H1 (cell line): ENCODE measurements around the gene FOXP4. TPM values are rescaled to one million over a fixed set of nuclear protein-coding genes. Genes with fewer than 3 reads are reported as not detected.

Source experiments
- CTCF ChIA-PET: fragments of 300-600 bp; sonication (Branson Sonifier 250); formaldehyde crosslinking; loops from one replicate; lab custom pipeline; 2021; ENCODE audit not compliant: partially characterized antibody; lab: Charles Lee
- POLR2A ChIA-PET: fragments of 300-600 bp; sonication (Branson Sonifier 250); formaldehyde crosslinking; loops from one replicate; lab custom pipeline; 2021; ENCODE audit warnings: inconsistent platforms; ENCODE audit not compliant: partially characterized antibody; lab: Charles Lee
- DNase-seq, 2 experiments: peaks; one replicate each; pipeline versions ENCODE4 v3.0.0 to v3.0.0-alpha.2; 2010 to 2022; ENCODE audit warnings: low spot score in 2 of 2, low read depth in 1 of 2, mixed read lengths in 1 of 2
- FAIRE-seq: peaks from 2 replicates; lab custom pipeline; 2011; peaks lifted over from hg19 to GRCh38; lab: Jason Lieb, UNC
- H2AFZ ChIP-seq: 2 replicates; pipeline ENCODE4 v1.8.1; 2012; ENCODE audit warnings: low read length, inconsistent platforms
- H2AK5ac ChIP-seq: 2 replicates; pipeline ENCODE4 v1.6.1; 2013; ENCODE audit warnings: low read depth, low read length
- H2BK120ac ChIP-seq: replicated peaks from 2 replicates; pipeline ENCODE3; 2013; ENCODE audit warnings: low read depth, low read length, inconsistent platforms
- H2BK12ac ChIP-seq: 2 replicates; pipeline ENCODE4 v1.6.1; 2013; ENCODE audit warnings: low read depth, low read length
- H2BK15ac ChIP-seq: 2 replicates; pipeline ENCODE4 v1.6.1; 2013; ENCODE audit warnings: low read length
- H2BK20ac ChIP-seq: 2 replicates; pipeline ENCODE4 v1.6.1; 2013; ENCODE audit warnings: low read length
- H2BK5ac ChIP-seq: 2 replicates; pipeline ENCODE4 v1.6.1; 2013; ENCODE audit warnings: low read depth, low read length
- H3K14ac ChIP-seq: 2 replicates; pipeline ENCODE4 v1.6.1; 2013; ENCODE audit warnings: inconsistent platforms; ENCODE audit not compliant: insufficient read length
- H3K18ac ChIP-seq: 2 replicates; pipeline ENCODE4 v1.6.1; 2013; ENCODE audit warnings: low read length; ENCODE audit errors: extremely low read depth
- H3K23ac ChIP-seq: 2 replicates; pipeline ENCODE4 v1.6.1; 2013; ENCODE audit warnings: inconsistent platforms; ENCODE audit not compliant: insufficient read length
- H3K23me2 ChIP-seq: 2 replicates; pipeline ENCODE4 v1.6.1; 2013; ENCODE audit warnings: low read depth, low read length
- H3K27ac ChIP-seq: 2 replicates; pipeline ENCODE4 v1.6.1; 2011; ENCODE audit warnings: low read depth, low read length, inconsistent platforms
- H3K27me3 ChIP-seq, 4 experiments: replicated peaks in 1 of 4; 1 replicate in 1 of 4; 2 replicates in 3 of 4; pipeline versions ENCODE4 v1.6.1 to v1.8.1; 2011 to 2013; ENCODE audit warnings: low read length in 3 of 4, mild to moderate bottlenecking in 3 of 4, inconsistent platforms in 2 of 4, mixed read lengths in 2 of 4, moderate library complexity in 1 of 4; ENCODE audit not compliant: control insufficient read depth in 3 of 4, insufficient read depth in 3 of 4; ENCODE audit errors: extremely low read depth in 1 of 4
- H3K36me3 ChIP-seq, 4 experiments: 2 replicates each; pipeline versions ENCODE4 v1.6.1 to v1.8.1; 2011 to 2013; ENCODE audit warnings: mild to moderate bottlenecking in 4 of 4, low read length in 3 of 4, moderate library complexity in 2 of 4, control low read depth in 1 of 4, inconsistent platforms in 1 of 4; ENCODE audit not compliant: insufficient read depth in 4 of 4, control insufficient read depth in 2 of 4
- H3K4ac ChIP-seq: replicated peaks from 2 replicates; pipeline ENCODE3; 2013; ENCODE audit warnings: low read length, low read depth, mixed read lengths, inconsistent platforms; ENCODE audit not compliant: insufficient read length
- H3K4me1 ChIP-seq, 4 experiments: replicated peaks in 1 of 4; 1 replicate in 1 of 4; 2 replicates in 3 of 4; pipeline versions ENCODE4 v1.6.1 to v1.8.1; 2011 to 2013; ENCODE audit warnings: low read length in 3 of 4, inconsistent platforms in 2 of 4, mixed read lengths in 1 of 4; ENCODE audit not compliant: insufficient read depth in 4 of 4, control insufficient read depth in 3 of 4
- H3K4me2 ChIP-seq, 2 experiments: 2 replicates each; pipeline versions ENCODE4 v1.6.1 to v1.8.1; 2011 to 2013; ENCODE audit warnings: low read depth in 2 of 2, low read length in 2 of 2, control low read depth in 1 of 2, inconsistent platforms in 1 of 2, mild to moderate bottlenecking in 1 of 2; ENCODE audit not compliant: insufficient read depth in 1 of 2
- H3K4me3 ChIP-seq, 4 experiments: fragments of 200-600, 300-600 bp in 1 of 4; sonication (generic), shearing (Covaris generic), sonication (Bioruptor Twin) in 1 of 4; 2 replicates each; pipeline versions ENCODE4 v1.5.1 to v1.8.1; 2011 to 2016; ENCODE audit warnings: low read length in 4 of 4, low read depth in 3 of 4, control low read depth in 2 of 4, inconsistent platforms in 2 of 4, mild to moderate bottlenecking in 2 of 4, mixed read lengths in 1 of 4, moderate library complexity in 1 of 4; ENCODE audit not compliant: insufficient read depth in 2 of 4; ENCODE audit errors: extremely low read depth in 1 of 4
- H3K56ac ChIP-seq: replicated peaks from 2 replicates; pipeline ENCODE3; 2013; ENCODE audit warnings: low read depth, mild to moderate bottlenecking, mixed read lengths, low read length, inconsistent platforms; ENCODE audit not compliant: insufficient read length
- H3K79me1 ChIP-seq: 2 replicates; pipeline ENCODE4 v1.6.1; 2013; ENCODE audit warnings: low read depth, low read length, control low read depth
- H3K79me2 ChIP-seq, 2 experiments: 2 replicates each; pipeline versions ENCODE4 v1.6.1 to v1.8.1; 2012 to 2013; ENCODE audit warnings: low read length in 2 of 2, mild to moderate bottlenecking in 2 of 2, inconsistent platforms in 1 of 2; ENCODE audit not compliant: insufficient read depth in 2 of 2, control insufficient read depth in 1 of 2
- H3K9ac ChIP-seq, 4 experiments: replicated peaks in 1 of 4; 1 replicate in 1 of 4; 2 replicates in 3 of 4; pipeline versions ENCODE4 v1.6.1 to v1.8.1; 2011 to 2013; ENCODE audit warnings: low read depth in 3 of 4, low read length in 3 of 4, control low read depth in 2 of 4, mild to moderate bottlenecking in 2 of 4, moderate library complexity in 2 of 4, inconsistent platforms in 1 of 4; ENCODE audit errors: extremely low read depth in 1 of 4
- H3K9me3 ChIP-seq, 2 experiments: 2 replicates each; pipeline versions ENCODE4 v1.6.1 to v1.8.1; 2012 to 2013; ENCODE audit warnings: mild to moderate bottlenecking in 2 of 2, moderate library complexity in 2 of 2, control low read depth in 1 of 2, inconsistent platforms in 1 of 2, low read depth in 1 of 2, low read length in 1 of 2, mixed read lengths in 1 of 2; ENCODE audit not compliant: insufficient read depth in 2 of 2
- H4K20me1 ChIP-seq, 2 experiments: replicated peaks in 1 of 2; 2 replicates each; pipeline versions ENCODE3 to v1.8.1; 2011 to 2013; ENCODE audit warnings: inconsistent platforms in 2 of 2, low read length in 2 of 2, mild to moderate bottlenecking in 1 of 2; ENCODE audit not compliant: insufficient read depth in 2 of 2, control insufficient read depth in 1 of 2
- H4K5ac ChIP-seq: 2 replicates; pipeline ENCODE4 v1.6.1; 2013; ENCODE audit warnings: low read length, low read depth, mixed read lengths, inconsistent platforms; ENCODE audit not compliant: insufficient read length
- H4K8ac ChIP-seq: 2 replicates; pipeline ENCODE4 v1.8.0; 2013; ENCODE audit warnings: mild to moderate bottlenecking, moderate library complexity, low read length, inconsistent platforms; ENCODE audit not compliant: insufficient read depth; ENCODE audit errors: extremely low read depth
- H4K91ac ChIP-seq: replicated peaks from 2 replicates; pipeline ENCODE3; 2013; ENCODE audit warnings: low read length, mixed read lengths, inconsistent platforms; ENCODE audit not compliant: insufficient read length
- PHF8 ChIP-seq: fragments of 200-600 bp; sonication (generic); conservative IDR thresholded peaks from 2 replicates; pipeline ENCODE4 v1.7.1; 2012; ENCODE audit warnings: low read depth, mild to moderate bottlenecking, inconsistent platforms, low read length, moderate library complexity
- WGBS, 2 experiments: shearing (Covaris generic) in 1 of 2; methylation state at CpG; one replicate each; pipeline versions ENCODE4 v1.1.6 to v1.1.7; 2013 to 2015; ENCODE audit warnings: low lambda C conversion rate in 2 of 2, mixed read lengths in 2 of 2, inconsistent platforms in 1 of 2, low coverage in 1 of 2, missing lambda C conversion rate in 1 of 2; ENCODE audit not compliant: insufficient replicate concordance in 2 of 2, insufficient coverage in 1 of 2, insufficient read length in 1 of 2; ENCODE audit errors: extremely low coverage in 1 of 2, missing lambda C conversion rate in 1 of 2; 5-methylcytosine and 5-hydroxymethylcytosine counted together
- polyA plus RNA-seq, 7 experiments: library from polyadenylated mRNA; depleted of rRNA in 3 of 7; stranded (reverse) in 5 of 7; unstranded in 2 of 7; fragments of >200 nt in 5 of 7; fragments of 200-250 nt in 2 of 7; gene quantifications; 1 replicate in 5 of 7; 2 replicates in 1 of 7; 4 replicates in 1 of 7; pipeline versions ENCODE4 v1.2.1 to v1.2.3, GENCODE V29; 2011 to 2013; ENCODE audit warnings: missing spikeins in 2 of 7, mixed read lengths in 2 of 7
- total RNA-seq: library from RNA; stranded (reverse); fragmentation: NEBNext Ultra II Directional; extraction: Animal tissue kit (Norgen Biotek cat#: 25700); gene quantifications from 2 replicates; pipeline ENCODE4 v1.2.1, GENCODE V29; 2021

FOXP4 gene
- total and polyA plus RNA-seq, 2 of the 8 experiments (the other 6 are each of a cell fraction or from before 2014, with no cell fraction given), result 4.8 to 13.3 TPM

DNA sequence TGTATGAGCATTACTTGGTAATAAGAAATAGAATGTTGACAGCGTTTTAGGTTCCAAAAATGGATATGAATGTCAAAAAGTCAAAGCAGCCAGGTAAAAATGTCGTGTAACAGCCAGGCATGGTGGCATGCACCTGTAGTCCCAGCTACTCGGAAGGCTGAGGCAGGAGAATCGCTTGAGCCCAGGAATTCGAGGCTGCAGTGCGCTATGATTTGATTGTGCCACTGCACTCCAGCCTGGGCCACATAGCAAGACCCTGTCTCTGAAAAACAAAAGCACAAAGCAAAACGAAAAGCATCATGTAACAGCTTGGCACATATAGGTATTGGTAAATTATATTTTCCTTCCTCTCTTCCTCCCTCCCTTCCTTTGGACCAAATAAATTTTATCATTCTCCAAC, 16.2 kb upstream of the FOXP4 start:
- TF ChIP-seq PHF8, result no peak
- TF ChIP-seq, all 59 proteins: peak for 0
- Histone ChIP-seq H3K14ac (no peak overlapping the region), H4K8ac (no peak overlapping the region), H2AK5ac (no peak overlapping the region), H3K9ac (no peak overlapping the region; a peak in 1 of 7 replicates), H3K4me2 (no peak overlapping the region), H2BK5ac (no peak overlapping the region), H3K4me1 (peaks cover 4 to 18% (median 10%) of the 10 kb centered on the region in 4 experiments; a peak in 5 of 7 replicates), H3K27me3 (peaks cover 0 to 13% (median 4%) of the 10 kb centered on the region in 4 experiments; a peak in 6 of 7 replicates), H3K79me1 (no peaks in the 10 kb centered on the region), H4K91ac (no peak overlapping the region), H3K79me2 (no peaks in the 10 kb centered on the region), H3K18ac (no peak overlapping the region), H3K4me3 (no peak overlapping the region), H3K23ac (no peak overlapping the region), H2BK120ac (no peak overlapping the region), H3K9me3 (no peaks in the 10 kb centered on the region), H3K23me2 (no peaks in the 10 kb centered on the region), H2AFZ (no peak overlapping the region), H2BK20ac (no peak overlapping the region), H3K4ac (no peak overlapping the region), H3K36me3 (no peaks in the 10 kb centered on the region), H4K20me1 (no peaks in the 10 kb centered on the region), H2BK12ac (no peak overlapping the region), H2BK15ac (no peak overlapping the region), H4K5ac (no peak overlapping the region), H3K27ac (no peak overlapping the region), H3K56ac (no peak overlapping the region)
- ChIA-PET POLR2A (interaction anchor here (1.0 kb wide), 1 partner anchor 27 kb away, joined by 3 read pairs; no protein-coding TSS in a partner anchor), CTCF (interaction anchor here (1.0 to 3.6 kb wide), 8 partner anchors 9 to 162 kb away, joined by 3 to 13 read pairs (median 6); no protein-coding TSS in a partner anchor)
- WGBS, 2 experiments, result 65% methylated on average over 7 of the region's 7 CpGs; no CpG with 5 or more reads in 1 of the 2 experiments
- no peak for FAIRE-seq
- no peak for DNase-seq
